Stimulated activated CD8-positive, alpha-beta memory T cell treated with anti-CD3 and anti-CD28 coated beads, Interleukin-15, amount 100 ng/mL, for 24 hours (primary cell): ENCODE data around the gene NAPA.

Experiments used
- DNase-seq: peaks from one replicate; pipeline ENCODE4 v3.0.0-alpha.2; 2020; ENCODE audit warnings: low read depth

The NAPA gene

GRCh38 chr19:47458672-47459071 is 56.2 kb downstream of the NAPA start:
- DNase-seq = no peak

GRCh38 chr19:47456721-47457474 is 58.0 kb downstream of the NAPA start:
- DNase-seq = no peak

GRCh38 chr19:47450478-47450877 is 64.4 kb downstream of the NAPA start:
- DNase-seq = no peak

- no peak for DNase-seq
Measured at GRCh38 chr19:47448360-47448727, 66.5 kb downstream of the NAPA start.

GRCh38 chr19:47447470-47448359 is 67.1 kb downstream of the NAPA start:
- peak; percentile 32 for DNase-seq

GRCh38 chr19:47446534-47447469 is 68.1 kb downstream of the NAPA start:
- DNase-seq = no peak

GRCh38 chr19:47445937-47446402 is 68.9 kb downstream of the NAPA start:
- DNase-seq = no peak

GRCh38 chr19:47445527-47445926 is 69.3 kb downstream of the NAPA start:
- DNase-seq = no peak

- no peak for DNase-seq
Measured at GRCh38 chr19:47444388-47444821, 70.5 kb downstream of the NAPA start.

- no peak for DNase-seq
Measured at GRCh38 chr19:47443331-47443730, 71.5 kb downstream of the NAPA start.

- DNase-seq = no peak
Measured at GRCh38 chr19:47438793-47439220, 76.1 kb downstream of the NAPA start.
